B cell (primary cell): ENCODE measurements around the gene RMC1. TPM values are rescaled to one million over a fixed set of nuclear protein-coding genes. Genes with fewer than 3 reads are reported as not detected.

Experiments used
- ATAC-seq: fragments of 200-7000 bp; cut with Tn5 transposase; one replicate; pipeline ENCODE4 v1.10.0; 2021; ENCODE audit warnings: low read depth, mild to moderate bottlenecking, moderate number of reproducible peaks, moderate library complexity
- CTCF ChIA-PET: fragments of 350-600 bp; sonication (Branson Sonifier 250); formaldehyde crosslinking; loops from one replicate; lab custom pipeline; 2021; ENCODE audit warnings: antibody characterized with exemption, inconsistent platforms; lab: Charles Lee
- POLR2A ChIA-PET: fragments of 350-600 bp; sonication (Branson Sonifier 250); formaldehyde crosslinking; loops from one replicate; lab custom pipeline; 2021; ENCODE audit warnings: antibody characterized with exemption; lab: Charles Lee
- DNase-seq: peaks from one replicate; pipeline ENCODE4 v3.0.0; 2013
- H2AFZ ChIP-seq: 2 replicates; pipeline ENCODE4 v1.6.1; 2012; ENCODE audit warnings: mild to moderate bottlenecking, low read depth, low read length; ENCODE audit not compliant: insufficient read depth, poor library complexity, severe bottlenecking
- H3K27ac ChIP-seq, 2 donors: 1 replicate in 1 of 2; 2 replicates in 1 of 2; pipeline ENCODE4 v1.5.1; 2012 to 2013; ENCODE audit warnings: low read length in 2 of 2, mild to moderate bottlenecking in 2 of 2, moderate library complexity in 1 of 2
- H3K27me3 ChIP-seq, 4 experiments: fragments of 200-600 bp in 1 of 4; sonication (generic) in 1 of 4; replicated peaks in 1 of 4; 1 replicate in 2 of 4; 2 replicates in 2 of 4; pipeline versions ENCODE4 v1.6.1 to v1.7.0; 2013 to 2016; ENCODE audit warnings: low read length in 3 of 4, mild to moderate bottlenecking in 2 of 4, mixed read lengths in 1 of 4, moderate library complexity in 1 of 4; ENCODE audit not compliant: insufficient read depth in 4 of 4, control insufficient read depth in 3 of 4; ENCODE audit errors: control extremely low read depth in 1 of 4
- H3K36me3 ChIP-seq, 2 experiments: replicated peaks in 1 of 2; 1 replicate in 1 of 2; 2 replicates in 1 of 2; pipeline versions ENCODE4 v1.6.1 to v1.7.1; 2013; ENCODE audit warnings: low read length in 1 of 2; ENCODE audit not compliant: insufficient read depth in 2 of 2, control insufficient read depth in 1 of 2; ENCODE audit errors: control extremely low read depth in 1 of 2, extremely low read depth in 1 of 2
- H3K4me1 ChIP-seq, 2 donors: fragments of 200-600 bp in 1 of 2; sonication (generic) in 1 of 2; 1 replicate in 1 of 2; 2 replicates in 1 of 2; pipeline versions ENCODE4 v1.5.1 to v1.6.1; 2013 to 2017; ENCODE audit warnings: low read length in 2 of 2; ENCODE audit not compliant: control insufficient read depth in 2 of 2, insufficient read depth in 2 of 2
- H3K4me2 ChIP-seq: replicated peaks from 2 replicates; pipeline ENCODE3; 2012; ENCODE audit warnings: mild to moderate bottlenecking, low read depth, low read length; ENCODE audit not compliant: poor library complexity, severe bottlenecking
- H3K4me3 ChIP-seq, 5 experiments: fragments of 200-600 bp in 1 of 5; sonication (generic) in 1 of 5; 1 replicate in 3 of 5; 2 replicates in 2 of 5; pipeline versions ENCODE4 v1.5.1 to v1.7.0; 2011 to 2016; ENCODE audit warnings: low read length in 4 of 5, mild to moderate bottlenecking in 4 of 5, low read depth in 2 of 5, control low read depth in 1 of 5, moderate library complexity in 1 of 5; ENCODE audit not compliant: insufficient read depth in 1 of 5; ENCODE audit errors: control extremely low read depth in 1 of 5, extremely low read depth in 1 of 5
- H3K79me2 ChIP-seq: fragments of 200-600 bp; sonication (generic); one replicate; pipeline ENCODE4 v1.6.0; 2016; ENCODE audit warnings: low read length; ENCODE audit not compliant: control insufficient read depth, insufficient read depth
- H3K9ac ChIP-seq: fragments of 200-600 bp; sonication (generic); 2 replicates; pipeline ENCODE4 v1.6.1; 2017; ENCODE audit warnings: mild to moderate bottlenecking, low read length, moderate library complexity
- H3K9me3 ChIP-seq, 3 donors: one replicate each; pipeline versions ENCODE4 v1.6.1 to v1.7.1; 2013; ENCODE audit warnings: low read length in 2 of 3; ENCODE audit not compliant: control insufficient read depth in 2 of 3, insufficient read depth in 1 of 3; ENCODE audit errors: control extremely low read depth in 1 of 3
- H4K20me1 ChIP-seq: 2 replicates; pipeline ENCODE4 v1.6.0; 2012; ENCODE audit warnings: mild to moderate bottlenecking, low read length; ENCODE audit not compliant: insufficient read depth, control insufficient read depth, poor library complexity, severe bottlenecking
- H3K27ac Mint-ChIP-seq: one replicate; pipeline ENCODE4 v1.8.0; 2021; ENCODE audit warnings: mixed read lengths
- H3K27me3 Mint-ChIP-seq: one replicate; pipeline ENCODE4 v1.8.0; 2021; ENCODE audit warnings: mixed read lengths
- H3K4me1 Mint-ChIP-seq: one replicate; pipeline ENCODE4 v1.8.0; 2021; ENCODE audit warnings: mixed read lengths
- H3K4me3 Mint-ChIP-seq: one replicate; pipeline ENCODE4 v1.8.0; 2021; ENCODE audit warnings: mixed read lengths
- H3K9me3 Mint-ChIP-seq: one replicate; pipeline ENCODE4 v1.8.0; 2022; ENCODE audit warnings: mixed read lengths; ENCODE audit not compliant: insufficient read depth
- CTCF ChIP-seq: fragments of 200-600 bp; IDR thresholded peaks from one replicate; pipeline ENCODE4 v1.8.0; 2022; ENCODE audit warnings: antibody characterized with exemption, mild to moderate bottlenecking
- EZH2 ChIP-seq: IDR thresholded peaks from 2 replicates; pipeline ENCODE4 v1.6.1; 2012; ENCODE audit warnings: borderline replicate concordance, low read depth, mild to moderate bottlenecking, moderate library complexity, low read length; ENCODE audit not compliant: insufficient read depth, poor library complexity, severe bottlenecking
- WGBS: methylation state at CpG from one replicate; pipeline ENCODE4 v1.1.5; 2013; ENCODE audit warnings: missing lambda C conversion rate; ENCODE audit not compliant: insufficient coverage; 5-methylcytosine and 5-hydroxymethylcytosine counted together
- intact Hi-C: fragments of 100-400 bp; cut with micrococcal nuclease; formaldehyde crosslinking; loops from one replicate; pipeline ENCODE4 v1.10.0; 2022
- polyA plus RNA-seq: library from polyadenylated mRNA; depleted of rRNA; stranded (reverse); fragments of >200 nt; gene quantifications from 2 replicates; pipeline ENCODE4 v1.2.3, GENCODE V29; 2012
- total RNA-seq, 2 donors: library from RNA; stranded (reverse); fragments of 120-200 nt in 1 of 2; gene quantifications; 1 replicate in 1 of 2; 2 replicates in 1 of 2; pipeline versions ENCODE4 v1.2.3 to v1.2.4, GENCODE V29; 2013 to 2022

RMC1 gene
- total and polyA plus RNA-seq, 2 donors (not counting 1 experiment from before 2014, with no cell fraction given) = 77.3 to 137 TPM

DNA sequence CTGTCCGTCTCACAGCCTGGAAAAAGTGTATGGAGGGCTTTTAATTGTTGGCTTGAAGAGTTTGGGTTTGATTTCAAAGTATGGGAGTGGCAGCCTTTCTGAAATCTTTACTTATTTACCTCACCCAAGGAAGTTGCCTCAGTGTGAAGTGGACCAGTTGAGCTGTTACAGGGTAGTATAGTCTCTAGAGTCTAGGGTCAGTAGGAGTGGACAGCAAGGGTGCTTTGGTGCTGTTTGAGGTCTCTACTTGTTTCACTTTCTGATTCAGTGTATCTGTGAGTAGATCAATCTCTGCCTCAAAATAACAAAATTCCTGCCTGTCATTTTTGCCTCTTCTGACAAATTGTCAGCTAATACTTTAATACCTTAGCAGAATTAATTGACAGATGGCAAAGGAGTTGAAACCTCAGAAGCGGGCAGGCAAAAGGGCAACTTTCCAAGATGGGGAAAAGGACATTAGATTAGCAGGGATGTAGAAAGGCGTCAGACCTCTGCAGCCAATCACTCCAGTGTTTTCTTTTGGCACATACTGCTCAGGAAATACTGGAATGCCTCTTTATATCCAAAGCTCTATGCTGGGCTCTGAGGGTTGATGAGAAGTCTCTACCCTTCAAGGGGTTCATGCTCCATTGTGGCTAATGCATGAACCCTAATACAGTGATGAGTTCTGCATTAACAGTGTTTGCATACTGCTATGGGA, 44.3 kb upstream of the RMC1 start:
- no peaks in the 10 kb centered on the region for H3K9me3 ChIP-seq
- peak overlapping the region; percentile 2 to 58 for H3K27ac ChIP-seq
- TF ChIP-seq CTCF = no peak
- TF ChIP-seq EZH2 = no peak
- no CpG with 5 or more reads among the region's 3 CpGs for WGBS
- no peak for ATAC-seq
- H3K4me2 ChIP-seq = peak overlapping the region; percentile 24
- H3K4me3 ChIP-seq = no peak overlapping the region
- H3K4me1 ChIP-seq = peaks cover 51 to 57% of the 10 kb centered on the region in 2 donors
- H3K27ac Mint-ChIP-seq = no peak overlapping the region
- H3K4me1 Mint-ChIP-seq = peaks cover 67% of the 10 kb centered on the region
- ChIA-PET POLR2A (interaction anchor here (0.7 kb wide), 1 partner anchor 656 kb away, joined by 3 read pairs; no protein-coding TSS in a partner anchor), CTCF (interaction anchor here (1.3 kb wide), 1 partner anchor 40 kb away, joined by 4 read pairs; no protein-coding TSS in a partner anchor)
- H2AFZ ChIP-seq = no peak overlapping the region
- H3K79me2 ChIP-seq = peaks cover 100% of the 10 kb centered on the region
- H3K36me3 ChIP-seq = peaks cover 10 to 49% of the 10 kb centered on the region in 2 experiments
- intact Hi-C loops = no loop called here
- no peaks in the 10 kb centered on the region for H3K9me3 Mint-ChIP-seq
- peak overlapping the region; percentile 45 for H3K4me3 Mint-ChIP-seq
- H3K9ac ChIP-seq = peak overlapping the region; percentile 16
- no peaks in the 10 kb centered on the region for H3K27me3 Mint-ChIP-seq
- no peak for DNase-seq
- no peaks in the 10 kb centered on the region for H3K27me3 ChIP-seq
- peaks cover 76% of the 10 kb centered on the region for H4K20me1 ChIP-seq

- 100% methylated on average over 4 of the region's 7 CpGs for WGBS
- H3K27ac Mint-ChIP-seq = no peak overlapping the region
- DNase-seq = no peak
- Histone ChIP-seq H3K4me1 (peaks cover 45 to 52% of the 10 kb centered on the region in 2 donors), H3K79me2 (peaks cover 100% of the 10 kb centered on the region), H3K27ac (peak overlapping the region in 1 of 2 donors; percentile 58), H4K20me1 (peaks cover 74% of the 10 kb centered on the region), H3K4me3 (no peak overlapping the region), H3K36me3 (peaks cover 14 to 54% of the 10 kb centered on the region in 2 experiments), H3K9ac (no peak overlapping the region), H3K27me3 (no peaks in the 10 kb centered on the region), H3K9me3 (no peaks in the 10 kb centered on the region), H2AFZ (no peak overlapping the region), H3K4me2 (peak overlapping the region; percentile 24)
- POLR2A ChIA-PET = interaction anchor here (0.7 kb wide), 1 partner anchor 656 kb away, joined by 3 read pairs; no protein-coding TSS in a partner anchor
- no peaks in the 10 kb centered on the region for H3K9me3 Mint-ChIP-seq
- intact Hi-C loops = no loop called here
- peaks cover 61% of the 10 kb centered on the region for H3K4me1 Mint-ChIP-seq
- CTCF ChIA-PET = interaction anchor here (0.9 kb wide), 1 partner anchor 11 kb away, joined by 3 read pairs; no protein-coding TSS in a partner anchor
- no peak for TF ChIP-seq CTCF
- no peak for TF ChIP-seq EZH2
- H3K27me3 Mint-ChIP-seq = no peaks in the 10 kb centered on the region
- H3K4me3 Mint-ChIP-seq = peak overlapping the region; percentile 18
- no peak for ATAC-seq
These were observed 43.8 kb upstream of the RMC1 start for GRCh38 chr18:23459530-23459921.
